Activated CD8-positive, alpha-beta T cell treated with anti-CD3 and anti-CD28 coated beads, Interleukin-2, amount 10 ng/mL, durations not matched to agents 7 days and 5 days (primary cell): ENCODE measurements around the gene DAB1. TPM values are rescaled to one million over a fixed set of nuclear protein-coding genes. Genes with fewer than 3 reads are reported as not detected.

Source experiments
- ATAC-seq: fragments of 150-1000 bp; cut with Tn5 transposase; one replicate; pipeline ENCODE4 v1.10.0; 2021; ENCODE audit warnings: moderate library complexity
- CTCF ChIA-PET: fragments of 350-600 bp; sonication (Branson Sonifier 250); formaldehyde crosslinking; loops from one replicate; lab custom pipeline; 2021; ENCODE audit warnings: antibody characterized with exemption; lab: Charles Lee
- POLR2A ChIA-PET: fragments of 350-600 bp; sonication (Branson Sonifier 250); formaldehyde crosslinking; loops from one replicate; lab custom pipeline; 2021; ENCODE audit warnings: antibody characterized with exemption; lab: Charles Lee
- DNase-seq: peaks from one replicate; pipeline ENCODE4 v3.0.0-alpha.2; 2020
- H3K27ac Mint-ChIP-seq: one replicate; pipeline ENCODE4 v1.8.0; 2021; ENCODE audit warnings: mild to moderate bottlenecking, mixed read lengths
- H3K27me3 Mint-ChIP-seq: one replicate; pipeline ENCODE4 v1.8.0; 2021; ENCODE audit warnings: low read depth, mixed read lengths
- H3K36me3 Mint-ChIP-seq: one replicate; pipeline ENCODE4 v1.8.0; 2021; ENCODE audit warnings: low read depth, mixed read lengths
- H3K4me1 Mint-ChIP-seq: one replicate; pipeline ENCODE4 v1.8.0; 2021; ENCODE audit warnings: low read depth, mixed read lengths
- H3K4me3 Mint-ChIP-seq: one replicate; pipeline ENCODE4 v1.8.0; 2021; ENCODE audit warnings: mild to moderate bottlenecking, mixed read lengths
- H3K9me3 Mint-ChIP-seq: one replicate; pipeline ENCODE4 v1.8.0; 2022; ENCODE audit warnings: mixed read lengths; ENCODE audit not compliant: insufficient read depth
- total RNA-seq, 2 experiments: library from RNA; stranded (reverse); gene quantifications; one replicate each; pipeline ENCODE4 v1.2.3, GENCODE V29; 2021

The DAB1 gene
- total RNA-seq, 2 experiments from 2014 or later: 0.10 to 0.18 TPM

GRCh38 chr1:57134803-57135202, 289.1 kb downstream of the DAB1 start:
- ChIA-PET POLR2A (no interaction called here), CTCF (no interaction called here)
- no peak for DNase-seq

DNA sequence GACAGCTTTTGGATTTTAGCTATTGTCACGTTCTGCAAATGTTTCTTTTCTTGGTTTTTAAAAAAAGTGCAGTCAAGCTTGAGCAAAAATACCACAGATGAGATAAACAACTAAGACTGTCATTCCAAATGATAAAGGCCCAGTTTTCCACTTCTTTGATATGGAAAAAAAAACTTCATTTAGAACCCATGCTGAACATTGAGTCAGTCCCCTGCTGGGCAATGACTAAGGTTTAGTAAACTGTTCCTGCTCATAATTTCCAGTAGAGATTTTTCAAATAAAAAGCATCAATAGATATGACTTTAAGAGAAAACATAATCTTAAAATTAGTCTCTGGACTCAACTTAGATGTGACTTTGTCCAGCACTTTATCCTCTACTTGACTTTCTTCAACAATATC, 290.2 kb downstream of the DAB1 start:
- DNase-seq: no peak
- no peaks in the 10 kb centered on the region for H3K4me1 Mint-ChIP-seq
- no peak overlapping the region for H3K4me3 Mint-ChIP-seq
- no peaks in the 10 kb centered on the region for H3K9me3 Mint-ChIP-seq
- CTCF ChIA-PET: no interaction called here
- no peak overlapping the region for H3K27ac Mint-ChIP-seq
- POLR2A ChIA-PET: no interaction called here
- H3K36me3 Mint-ChIP-seq: no peaks in the 10 kb centered on the region
- no peak for ATAC-seq
- H3K27me3 Mint-ChIP-seq: no peaks in the 10 kb centered on the region

More at GRCh38 chr1:57134803-57135202, 289.1 kb downstream of the DAB1 start:
- no peak overlapping the region for H3K4me3 Mint-ChIP-seq
- no peak for ATAC-seq
- no peaks in the 10 kb centered on the region for H3K36me3 Mint-ChIP-seq
- no peaks in the 10 kb centered on the region for H3K9me3 Mint-ChIP-seq
- no peaks in the 10 kb centered on the region for H3K27me3 Mint-ChIP-seq
- no peak overlapping the region for H3K27ac Mint-ChIP-seq
- H3K4me1 Mint-ChIP-seq: no peaks in the 10 kb centered on the region

- Mint-ChIP-seq H3K9me3 (no peaks in the 10 kb centered on the region), H3K27ac (no peak overlapping the region), H3K4me1 (no peaks in the 10 kb centered on the region), H3K36me3 (no peaks in the 10 kb centered on the region), H3K27me3 (no peaks in the 10 kb centered on the region), H3K4me3 (no peak overlapping the region)
- CTCF ChIA-PET: no interaction called here
- DNase-seq (no peak), ATAC-seq (no peak)
- POLR2A ChIA-PET: no interaction called here
Measured at GRCh38 chr1:57132993-57133622, 290.8 kb downstream of the DAB1 start.

GRCh38 chr1:57131701-57132394, 292.0 kb downstream of the DAB1 start:
- Mint-ChIP-seq H3K4me3 (no peak overlapping the region), H3K9me3 (no peaks in the 10 kb centered on the region), H3K4me1 (no peaks in the 10 kb centered on the region), H3K27ac (no peak overlapping the region), H3K36me3 (no peaks in the 10 kb centered on the region), H3K27me3 (no peaks in the 10 kb centered on the region)
- ChIA-PET POLR2A (no interaction called here), CTCF (no interaction called here)
- no peak for DNase-seq
- ATAC-seq: no peak

DNA sequence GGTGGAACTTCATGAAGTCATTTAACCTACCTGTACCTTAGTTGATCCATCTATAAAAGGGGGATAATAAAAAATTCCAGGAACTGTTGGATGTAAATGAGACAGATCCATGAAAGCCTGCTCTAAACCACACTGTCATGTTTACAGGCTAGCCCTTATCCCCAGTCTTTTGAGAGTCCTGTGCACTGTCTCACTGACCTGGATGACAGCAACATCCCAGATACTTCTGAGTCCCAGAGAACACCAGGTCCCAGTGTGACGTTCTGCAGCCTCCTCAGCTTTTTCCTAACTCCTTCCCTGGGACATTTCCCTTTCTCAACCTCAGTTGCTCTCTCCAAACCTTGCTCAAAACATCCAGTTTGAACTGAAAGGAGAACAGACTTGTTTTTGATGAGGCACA, 292.6 kb downstream of the DAB1 start:
- Mint-ChIP-seq H3K27ac (no peak overlapping the region), H3K27me3 (no peaks in the 10 kb centered on the region), H3K36me3 (no peaks in the 10 kb centered on the region), H3K4me1 (no peaks in the 10 kb centered on the region), H3K9me3 (no peaks in the 10 kb centered on the region), H3K4me3 (no peak overlapping the region)
- ATAC-seq (no peak), DNase-seq (no peak)
- CTCF ChIA-PET: no interaction called here
- POLR2A ChIA-PET: no interaction called here

DNA sequence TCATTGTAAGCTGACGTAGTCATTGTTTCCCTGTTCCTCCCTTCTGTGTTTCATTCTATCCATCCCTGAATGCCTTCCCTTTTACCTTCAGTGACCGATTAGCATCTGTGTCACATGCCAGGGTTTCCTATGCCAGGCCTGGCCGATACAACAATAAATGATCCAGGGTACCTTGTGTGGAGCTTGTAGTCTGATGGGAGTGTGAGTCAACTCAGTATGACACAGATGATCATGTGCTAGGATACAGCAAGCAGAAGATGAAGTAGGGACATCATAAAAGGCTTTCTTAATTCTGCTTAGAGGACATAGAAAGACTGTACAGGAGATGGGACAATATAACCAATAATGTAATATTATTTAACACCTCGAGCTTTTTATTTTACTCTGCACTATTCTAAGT, 294.0 kb downstream of the DAB1 start:
- ChIA-PET POLR2A (no interaction called here), CTCF (no interaction called here)
- Mint-ChIP-seq H3K36me3 (no peaks in the 10 kb centered on the region), H3K27me3 (no peaks in the 10 kb centered on the region), H3K4me1 (no peaks in the 10 kb centered on the region), H3K9me3 (no peaks in the 10 kb centered on the region), H3K4me3 (no peak overlapping the region), H3K27ac (no peak overlapping the region)
- ATAC-seq (no peak), DNase-seq (no peak)

DNA sequence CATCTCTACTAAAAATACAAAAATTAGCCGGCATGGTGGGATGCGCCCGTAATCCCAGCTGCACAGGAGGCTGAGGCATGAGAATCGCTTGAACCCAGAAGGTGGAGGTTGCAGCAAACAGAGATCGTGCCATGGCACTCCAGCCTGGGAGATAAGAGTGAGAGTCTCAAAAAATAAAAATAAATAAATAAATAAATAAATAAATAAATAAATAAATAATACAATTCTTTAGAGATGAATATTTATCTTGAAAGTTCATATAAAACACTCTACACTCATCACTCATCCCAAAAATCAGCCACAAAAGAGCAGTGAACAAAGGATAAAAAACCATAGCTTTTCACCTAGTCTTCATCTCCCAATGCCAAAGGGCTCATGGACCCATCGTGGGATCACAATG, 295.9 kb downstream of the DAB1 start:
- no peaks in the 10 kb centered on the region for H3K36me3 Mint-ChIP-seq
- ATAC-seq (no peak), DNase-seq (no peak)
- ChIA-PET CTCF (no interaction called here), POLR2A (no interaction called here)
- no peak overlapping the region for H3K4me3 Mint-ChIP-seq
- H3K27me3 Mint-ChIP-seq: no peaks in the 10 kb centered on the region
- no peak overlapping the region for H3K27ac Mint-ChIP-seq
- H3K9me3 Mint-ChIP-seq: no peaks in the 10 kb centered on the region
- no peaks in the 10 kb centered on the region for H3K4me1 Mint-ChIP-seq

- H3K36me3 Mint-ChIP-seq: no peaks in the 10 kb centered on the region
- no peak for ATAC-seq
- H3K27ac Mint-ChIP-seq: no peak overlapping the region
- H3K4me3 Mint-ChIP-seq: no peak overlapping the region
- H3K4me1 Mint-ChIP-seq: no peaks in the 10 kb centered on the region
- CTCF ChIA-PET: no interaction called here
- DNase-seq: no peak
- no peaks in the 10 kb centered on the region for H3K9me3 Mint-ChIP-seq
- POLR2A ChIA-PET: no interaction called here
- no peaks in the 10 kb centered on the region for H3K27me3 Mint-ChIP-seq
Measured at GRCh38 chr1:57124768-57125446, 299.0 kb downstream of the DAB1 start.

DNA sequence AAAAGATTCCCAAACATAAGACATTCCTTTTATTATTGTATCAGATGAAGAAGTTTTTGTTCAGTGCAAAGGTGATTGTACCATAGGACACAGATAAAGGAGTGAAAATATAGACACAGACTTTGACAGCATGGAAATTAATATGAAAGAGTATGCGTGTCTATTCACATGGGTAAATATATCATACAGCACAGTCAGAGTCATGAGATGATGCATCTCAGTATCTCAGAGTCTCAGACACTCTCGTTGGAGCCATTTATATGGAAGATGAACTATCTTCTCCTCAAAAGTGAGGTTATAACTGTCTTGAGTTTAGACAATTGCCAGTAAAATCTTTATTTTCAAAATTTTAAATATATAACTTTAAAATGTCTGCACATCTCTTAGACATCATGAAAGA, 299.7 kb downstream of the DAB1 start:
- Mint-ChIP-seq H3K27ac (no peak overlapping the region), H3K27me3 (no peaks in the 10 kb centered on the region), H3K9me3 (no peaks in the 10 kb centered on the region), H3K4me3 (no peak overlapping the region), H3K36me3 (no peaks in the 10 kb centered on the region), H3K4me1 (no peaks in the 10 kb centered on the region)
- ChIA-PET CTCF (no interaction called here), POLR2A (no interaction called here)
- ATAC-seq (no peak), DNase-seq (no peak)

DNA sequence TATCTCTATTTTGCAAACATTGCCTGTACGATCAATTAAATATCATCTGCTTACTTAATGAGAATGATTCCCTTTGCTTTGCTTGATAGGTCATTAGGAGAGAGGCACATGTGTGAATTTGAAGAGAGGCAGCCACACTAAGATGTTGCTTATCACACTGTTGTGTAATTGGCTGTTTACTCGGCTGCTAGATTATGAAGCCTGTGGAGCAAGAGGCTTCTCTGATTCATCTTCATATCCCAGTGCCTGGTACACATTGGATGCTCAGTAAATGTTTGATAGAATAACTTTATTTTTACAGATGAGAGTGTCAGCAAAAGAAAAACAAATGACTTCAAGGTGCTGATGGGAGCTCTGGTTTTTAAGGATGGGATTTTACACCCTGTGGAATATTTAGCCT, 301.8 kb downstream of the DAB1 start:
- ATAC-seq (no peak), DNase-seq (no peak)
- CTCF ChIA-PET: no interaction called here
- no peaks in the 10 kb centered on the region for H3K9me3 Mint-ChIP-seq
- H3K36me3 Mint-ChIP-seq: no peaks in the 10 kb centered on the region
- no peaks in the 10 kb centered on the region for H3K4me1 Mint-ChIP-seq
- POLR2A ChIA-PET: no interaction called here
- no peaks in the 10 kb centered on the region for H3K27me3 Mint-ChIP-seq
- no peak overlapping the region for H3K4me3 Mint-ChIP-seq
- no peak overlapping the region for H3K27ac Mint-ChIP-seq

- H3K4me1 Mint-ChIP-seq: no peaks in the 10 kb centered on the region
- DNase-seq (no peak), ATAC-seq (no peak)
- no peaks in the 10 kb centered on the region for H3K36me3 Mint-ChIP-seq
- no peaks in the 10 kb centered on the region for H3K9me3 Mint-ChIP-seq
- ChIA-PET POLR2A (interaction anchor here (0.6 kb wide), 1 partner anchor 22 kb away, joined by 3 read pairs; no protein-coding TSS in a partner anchor), CTCF (no interaction called here)
- no peaks in the 10 kb centered on the region for H3K27me3 Mint-ChIP-seq
- H3K27ac Mint-ChIP-seq: no peak overlapping the region
- no peak overlapping the region for H3K4me3 Mint-ChIP-seq
Measured at GRCh38 chr1:57118948-57119603, 304.8 kb downstream of the DAB1 start.

DNA sequence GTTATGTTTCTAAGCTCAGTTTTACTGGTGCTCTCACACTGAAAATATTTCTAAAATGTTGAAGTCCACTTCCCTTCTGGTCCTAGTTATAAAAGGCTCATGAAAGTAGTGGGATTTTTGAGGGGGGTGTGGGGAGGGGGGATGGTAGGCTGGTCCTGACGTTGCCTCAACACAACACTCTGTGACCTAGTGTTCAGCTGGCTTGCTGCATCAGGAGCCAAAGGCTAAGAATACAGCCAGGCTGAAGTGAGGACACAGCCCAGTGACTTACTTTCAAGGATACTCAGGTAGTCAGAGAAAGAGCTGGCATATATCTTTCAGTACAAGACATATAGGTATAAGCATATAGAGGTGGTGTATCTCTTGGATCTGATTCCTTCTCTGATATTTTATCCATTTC, 306.1 kb downstream of the DAB1 start:
- ATAC-seq (no peak), DNase-seq (no peak)
- Mint-ChIP-seq H3K27ac (no peak overlapping the region), H3K36me3 (no peaks in the 10 kb centered on the region), H3K27me3 (no peaks in the 10 kb centered on the region), H3K4me3 (no peak overlapping the region), H3K4me1 (no peaks in the 10 kb centered on the region), H3K9me3 (no peaks in the 10 kb centered on the region)
- ChIA-PET POLR2A (no interaction called here), CTCF (no interaction called here)
